ENCODE data around the gene YIPF2.
A peak's percentile ranks its signal among the peaks of the same experiment; 100 is the strongest.
"Not testable (repeated sequence)": the region's sequence is repeated elsewhere in the genome, so short reads cannot be mapped to it uniquely, and the experiment has no call there.

YIPF2 gene

GRCh38 chr19:10908380-10908960, 20.0 kb downstream of the YIPF2 start:
- ATAC-seq: no peak
- DNase-seq: no peak

GRCh38 chr19:10907925-10908324, 20.5 kb downstream of the YIPF2 start:
- no peak for DNase-seq
- ATAC-seq: no peak

GRCh38 chr19:10899151-10899653, 29.2 kb downstream of the YIPF2 start:
- DNase-seq: no peak
- ATAC-seq: no peak

GRCh38 chr19:10898633-10899032, 29.8 kb downstream of the YIPF2 start:
- no peak for DNase-seq
- ATAC-seq: no peak

- no peak for DNase-seq
- ATAC-seq: no peak
Observed at GRCh38 chr19:10896851-10897526, 31.4 kb downstream of the YIPF2 start.

GRCh38 chr19:10895920-10896319, 32.5 kb downstream of the YIPF2 start:
- no peak for ATAC-seq

GRCh38 chr19:10895363-10895762, 33.1 kb downstream of the YIPF2 start:
- ATAC-seq: no peak
- no peak for DNase-seq

More at GRCh38 chr19:10895920-10896319, 32.5 kb downstream of the YIPF2 start:
- DNase-seq: no peak

GRCh38 chr19:10894911-10895213, 33.6 kb downstream of the YIPF2 start:
- no peak for DNase-seq
- ATAC-seq: no peak

GRCh38 chr19:10892256-10892655, 36.2 kb downstream of the YIPF2 start:
- no peak for DNase-seq
- no peak for ATAC-seq

GRCh38 chr19:10891405-10892086, 36.9 kb downstream of the YIPF2 start:
- DNase-seq: no peak
- no peak for ATAC-seq

- DNase-seq (no peak), ATAC-seq (no peak)
Observed at GRCh38 chr19:10889880-10890279, 38.6 kb downstream of the YIPF2 start.

- ATAC-seq (no peak), DNase-seq (no peak)
Observed at GRCh38 chr19:10888421-10888866, 40.0 kb downstream of the YIPF2 start.

- DNase-seq (no peak), ATAC-seq (peak; percentile 14)
Observed at GRCh38 chr19:10887616-10888367, 40.6 kb downstream of the YIPF2 start.

- ATAC-seq: no peak
- no peak for DNase-seq
Observed at GRCh38 chr19:10885201-10886169, 43.0 kb downstream of the YIPF2 start.

- ATAC-seq (no peak), DNase-seq (no peak)
Observed at GRCh38 chr19:10884274-10884673, 44.2 kb downstream of the YIPF2 start.

- no peak for DNase-seq
- ATAC-seq: no peak
Observed at GRCh38 chr19:10882108-10882457, 46.4 kb downstream of the YIPF2 start.

GRCh38 chr19:10881403-10882107, 46.9 kb downstream of the YIPF2 start:
- ATAC-seq: no peak
- no peak for DNase-seq

GRCh38 chr19:10878253-10878652, 50.2 kb downstream of the YIPF2 start:
- no peak for ATAC-seq

GRCh38 chr19:10877608-10878007, 50.8 kb downstream of the YIPF2 start:
- ATAC-seq, DNase-seq: not testable (repeated sequence)

More at GRCh38 chr19:10878253-10878652, 50.2 kb downstream of the YIPF2 start:
- DNase-seq: no peak

GRCh38 chr19:10876459-10877240, 51.8 kb downstream of the YIPF2 start:
- DNase-seq (no peak), ATAC-seq (peak; percentile 38)

All from stimulated activated naive CD8-positive, alpha-beta T cell treated with anti-CD3 and anti-CD28 coated beads, Interleukin-15, Interleukin-2, amounts not matched to agents 100 U/mL and 50 U/mL, for 24 hours (primary cell).